Measurements from ENCODE around the gene NAALAD2.
"Not testable (repeated sequence)": the region's sequence is repeated elsewhere in the genome, so short reads cannot be mapped to it uniquely, and the experiment has no call there.

The NAALAD2 gene

DNA sequence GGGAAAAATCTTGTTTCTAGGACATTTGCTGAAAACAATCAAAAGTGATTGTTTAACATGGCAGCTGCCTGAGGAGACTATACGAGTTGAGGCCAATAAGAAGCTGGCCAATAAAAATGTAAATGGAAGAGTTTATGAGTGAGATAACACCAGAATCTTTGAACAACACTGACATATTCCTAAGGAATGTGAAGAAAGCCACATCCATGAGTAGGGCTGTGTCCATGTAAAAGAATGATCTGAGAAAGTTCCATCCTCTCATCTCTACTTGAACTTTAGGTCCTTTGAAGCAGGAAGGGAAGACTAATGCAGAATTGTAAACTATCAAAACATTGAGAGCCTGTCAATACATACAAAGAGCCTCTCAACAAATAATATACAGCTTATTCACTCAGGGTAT lies 95.3 kb downstream of the NAALAD2 start:
- no peak for TF ChIP-seq CTCF (IDR thresholded peaks at IDR 0.05; ENCODE audit: borderline replicate concordance, insufficient read depth, low read depth, low read length)
- H3K4me3 ChIP-seq (ENCODE audit: low read depth, low read length), result no peak overlapping the region

- no peak overlapping the region for H3K4me3 ChIP-seq (ENCODE audit: low read depth, low read length)
- no peak for TF ChIP-seq CTCF (IDR thresholded peaks at IDR 0.05; ENCODE audit: borderline replicate concordance, insufficient read depth, low read depth, low read length)
These were observed 100.5 kb downstream of the NAALAD2 start for GRCh38 chr11:90234977-90235376.

DNA sequence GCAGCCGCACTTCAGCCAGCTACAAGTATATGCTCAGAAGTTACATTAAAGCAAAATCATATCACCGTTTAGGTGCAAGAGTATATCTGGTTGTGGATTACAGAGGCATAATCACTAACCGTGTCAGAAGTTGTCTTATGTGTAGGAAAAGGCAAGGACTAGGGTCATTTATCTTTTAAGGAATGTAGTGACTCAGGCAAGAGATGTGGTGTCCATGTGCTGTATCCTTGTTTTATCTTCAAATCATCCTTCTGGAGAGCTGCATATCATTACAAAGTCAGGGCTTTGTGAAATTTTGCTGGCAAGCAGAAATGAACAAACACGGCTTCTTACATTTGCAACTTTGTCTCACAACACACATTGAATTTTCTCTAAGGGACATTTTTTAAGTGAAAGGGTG lies 101.1 kb downstream of the NAALAD2 start:
- no peak for TF ChIP-seq CTCF (IDR thresholded peaks at IDR 0.05; ENCODE audit: borderline replicate concordance, insufficient read depth, low read depth, low read length)
- H3K4me3 ChIP-seq (ENCODE audit: low read depth, low read length), result no peak overlapping the region

DNA sequence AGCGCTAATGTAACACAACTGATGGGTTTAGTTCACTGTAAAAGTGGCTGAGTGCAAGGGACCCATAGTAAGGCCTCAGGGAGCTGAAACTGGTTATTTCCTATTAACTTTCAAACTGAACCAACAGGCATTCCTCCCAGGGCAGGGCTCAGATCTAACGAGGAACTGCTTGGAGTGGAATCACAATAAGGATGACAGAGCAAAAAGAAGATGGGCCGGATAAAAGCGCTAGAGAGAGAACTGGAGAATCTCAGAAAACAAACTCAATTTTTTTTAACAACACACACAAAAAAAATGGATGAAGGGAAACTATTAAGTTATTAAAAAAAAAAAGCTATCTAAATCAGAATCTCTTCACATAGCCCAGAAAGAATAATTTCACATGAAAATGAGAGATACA lies 102.5 kb downstream of the NAALAD2 start:
- no peak overlapping the region for H3K4me3 ChIP-seq (ENCODE audit: low read depth, low read length)
- TF ChIP-seq CTCF (IDR thresholded peaks at IDR 0.05; ENCODE audit: borderline replicate concordance, insufficient read depth, low read depth, low read length), result no peak

DNA sequence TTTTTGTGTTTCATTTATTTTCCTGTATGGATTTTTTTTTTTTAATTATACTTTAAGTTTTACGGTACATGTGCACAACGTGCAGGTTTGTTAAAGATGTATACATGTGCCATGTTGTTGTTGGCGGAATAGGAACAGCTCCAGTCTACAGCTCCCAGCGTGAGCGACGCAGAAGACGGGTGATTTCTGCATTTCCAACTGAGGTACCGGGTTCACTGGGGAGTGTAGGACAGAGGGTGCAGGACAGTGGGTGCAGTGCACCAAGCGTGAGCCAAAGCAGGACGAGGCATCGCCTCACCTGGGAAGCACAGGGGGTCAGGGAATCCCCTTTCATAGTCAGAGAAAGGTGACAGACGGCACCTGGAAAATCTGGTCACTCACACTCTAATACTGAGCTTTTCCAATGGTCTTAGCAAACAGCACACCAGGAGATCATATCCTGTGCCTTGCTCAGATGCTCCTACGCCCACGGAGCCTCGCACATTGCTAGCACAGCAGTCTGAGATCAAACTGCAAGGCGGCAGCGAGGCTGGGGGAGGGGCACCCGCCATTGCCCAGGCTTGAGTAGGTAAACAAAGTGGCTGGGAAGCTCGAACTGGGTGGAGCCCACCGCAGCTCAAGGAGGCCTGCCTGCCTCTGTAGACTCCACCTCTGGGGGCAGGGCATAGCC lies 105.6 kb downstream of the NAALAD2 start:
- not testable (repeated sequence) for H3K4me3 ChIP-seq (ENCODE audit: low read depth, low read length)

DNA sequence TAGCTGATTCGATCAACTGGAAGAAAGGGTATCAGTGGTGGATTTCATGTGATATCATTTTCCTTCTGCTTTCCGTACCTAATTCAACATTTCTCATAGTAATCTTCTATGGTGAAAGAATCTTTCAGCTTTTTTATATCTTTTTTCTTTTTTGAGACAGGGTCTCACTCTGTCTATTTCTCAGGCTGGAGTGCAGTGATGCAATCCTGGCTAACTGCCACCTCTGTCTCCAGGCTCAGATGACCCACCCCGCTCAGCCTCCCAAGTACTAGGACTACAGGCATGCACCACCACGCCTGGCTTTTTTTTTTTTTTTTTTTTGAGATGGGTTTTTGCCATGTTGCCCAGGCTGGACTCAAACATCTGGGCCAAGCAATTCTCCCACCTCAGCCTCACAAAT lies 107.0 kb downstream of the NAALAD2 start:
- no peak overlapping the region for H3K4me3 ChIP-seq (ENCODE audit: low read depth, low read length)
- no peak for TF ChIP-seq CTCF (IDR thresholded peaks at IDR 0.05; ENCODE audit: borderline replicate concordance, insufficient read depth, low read depth, low read length)
